PC-9 (cell line): ENCODE measurements around the gene TNFRSF4. TPM values are rescaled to one million over a fixed set of nuclear protein-coding genes. Genes with fewer than 3 reads are reported as not detected.

Experiments used
- BruUV-seq: library from RNA; stranded (reverse); fragments of 400-500 nt; replicated peaks from 2 replicates; lab custom pipeline; 2021; lab: Mats Ljungman, UMichigan
- CTCF ChIA-PET: fragments of 300-600 bp; sonication (Branson Sonifier 250); formaldehyde crosslinking; loops from one replicate; lab custom pipeline; 2022; ENCODE audit warnings: antibody characterized with exemption; lab: Charles Lee
- POLR2A ChIA-PET: fragments of 300-600 bp; sonication (Branson Sonifier 250); formaldehyde crosslinking; loops from one replicate; lab custom pipeline; 2022; ENCODE audit warnings: antibody characterized with exemption; ENCODE audit not compliant: unreplicated experiment; lab: Charles Lee
- DNase-seq, 2 experiments: peaks; one replicate each; pipeline versions ENCODE4 v3.0.0 to v3.0.0-alpha.2; 2015 to 2022; ENCODE audit warnings: mixed read lengths in 1 of 2
- H2AFZ ChIP-seq: fragments of 200-600 bp; sonication (generic); 2 replicates; pipeline ENCODE4 v1.8.1; 2017; ENCODE audit warnings: antibody characterized with exemption
- H3F3A ChIP-seq: fragments of 200-600 bp; sonication (generic); 2 replicates; pipeline ENCODE4 v1.8.1; 2017; ENCODE audit warnings: antibody characterized with exemption, mild to moderate bottlenecking, low read depth; ENCODE audit not compliant: insufficient read depth
- H3K27ac ChIP-seq: fragments of 200-600 bp; sonication (generic); 2 replicates; pipeline ENCODE4 v1.6.1; 2016; ENCODE audit warnings: mixed run types
- H3K27me3 ChIP-seq: fragments of 200-600 bp; sonication (generic); 2 replicates; pipeline ENCODE4 v1.6.1; 2016; ENCODE audit warnings: low read depth, mixed run types; ENCODE audit not compliant: insufficient read depth
- H3K36me3 ChIP-seq: fragments of 200-600 bp; sonication (generic); 2 replicates; pipeline ENCODE4 v1.6.1; 2016; ENCODE audit warnings: low read depth, mixed run types
- H3K4me1 ChIP-seq: fragments of 200-600 bp; sonication (generic); replicated peaks from 2 replicates; pipeline ENCODE4 v1.6.1; 2016; ENCODE audit warnings: mixed run types; ENCODE audit not compliant: insufficient read depth
- H3K4me2 ChIP-seq: fragments of 200-600 bp; sonication (generic); 2 replicates; pipeline ENCODE4 v1.6.1; 2017; ENCODE audit warnings: mixed run types
- H3K4me3 ChIP-seq: fragments of 200-600 bp; sonication (generic); 2 replicates; pipeline ENCODE4 v1.6.1; 2016; ENCODE audit warnings: mixed run types
- H3K79me2 ChIP-seq: fragments of 200-600 bp; sonication (generic); 2 replicates; pipeline ENCODE4 v1.6.1; 2017; ENCODE audit warnings: low read depth, mixed run types
- H3K9me2 ChIP-seq: fragments of 200-600 bp; sonication (generic); 2 replicates; pipeline ENCODE4 v1.8.1; 2017; ENCODE audit warnings: mild to moderate bottlenecking; ENCODE audit not compliant: insufficient read depth
- H3K9me3 ChIP-seq: fragments of 200-600 bp; sonication (generic); 2 replicates; pipeline ENCODE4 v1.8.1; 2016; ENCODE audit warnings: low read depth; ENCODE audit not compliant: insufficient read depth
- H4K20me1 ChIP-seq: fragments of 200-600 bp; sonication (generic); 2 replicates; pipeline ENCODE4 v1.8.1; 2017; ENCODE audit not compliant: insufficient read depth
- EZH2 ChIP-seq: fragments of 200-600 bp; sonication (generic); IDR thresholded peaks from 2 replicates; pipeline ENCODE4 v1.8.0; 2017; ENCODE audit warnings: antibody characterized with exemption, low read depth
- intact Hi-C: fragments of 100-400 bp; cut with micrococcal nuclease; formaldehyde crosslinking; loops from one replicate; pipeline ENCODE4 v1.10.0; 2022; ENCODE audit not compliant: unreplicated experiment
- total RNA-seq: library from RNA; stranded (reverse); gene quantifications from 2 replicates; pipeline ENCODE4 v1.2.3, GENCODE V29; 2021
- TF ChIP-seq, protein P1 (sequence below): fragments of 200-600 bp; sonication (generic); conservative IDR thresholded peaks from 2 replicates; pipeline ENCODE4 v1.6.1; 2017; ENCODE audit warnings: mixed run types, antibody characterized with exemption, mild to moderate bottlenecking, moderate library complexity

TNFRSF4 gene
- total RNA-seq, 1 experiment from 2014 or later = 0.20 TPM

DNA sequence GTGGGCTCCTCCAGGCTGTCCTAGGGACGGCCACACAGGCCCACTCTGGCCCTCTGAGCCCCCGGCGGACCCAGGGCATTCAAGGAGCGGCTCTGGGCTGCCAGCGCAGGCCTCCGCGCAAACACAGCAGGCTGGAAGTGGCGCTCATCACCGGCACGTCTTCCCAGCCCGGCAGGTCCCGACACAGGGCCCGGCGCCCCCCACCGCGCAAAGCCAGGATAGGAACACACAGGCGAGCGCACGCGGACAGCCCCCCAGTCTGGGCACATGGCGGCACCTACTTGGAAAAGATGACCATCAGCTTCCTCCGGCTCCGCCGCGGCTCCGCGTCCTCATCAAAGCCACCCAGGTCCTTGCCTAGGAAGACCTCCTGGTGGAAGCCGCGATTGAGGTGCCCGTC lies 14.2 kb upstream of the TNFRSF4 start:
- Histone ChIP-seq H3K4me2 (no peak overlapping the region), H3F3A (peaks cover 5% of the 10 kb centered on the region; the same call in 1 of the 2 replicates), H3K9me3 (no peaks in the 10 kb centered on the region), H2AFZ (no peak overlapping the region), H3K27ac (no peak overlapping the region), H3K36me3 (no peaks in the 10 kb centered on the region; the same call in 1 of the 2 replicates), H3K27me3 (no peaks in the 10 kb centered on the region), H3K79me2 (peaks cover 60% of the 10 kb centered on the region), H4K20me1 (peaks cover 30% of the 10 kb centered on the region), H3K4me3 (no peak overlapping the region), H3K9me2 (no peaks in the 10 kb centered on the region), H3K4me1 (peaks cover 16% of the 10 kb centered on the region)
- TF ChIP-seq, protein P1, sequence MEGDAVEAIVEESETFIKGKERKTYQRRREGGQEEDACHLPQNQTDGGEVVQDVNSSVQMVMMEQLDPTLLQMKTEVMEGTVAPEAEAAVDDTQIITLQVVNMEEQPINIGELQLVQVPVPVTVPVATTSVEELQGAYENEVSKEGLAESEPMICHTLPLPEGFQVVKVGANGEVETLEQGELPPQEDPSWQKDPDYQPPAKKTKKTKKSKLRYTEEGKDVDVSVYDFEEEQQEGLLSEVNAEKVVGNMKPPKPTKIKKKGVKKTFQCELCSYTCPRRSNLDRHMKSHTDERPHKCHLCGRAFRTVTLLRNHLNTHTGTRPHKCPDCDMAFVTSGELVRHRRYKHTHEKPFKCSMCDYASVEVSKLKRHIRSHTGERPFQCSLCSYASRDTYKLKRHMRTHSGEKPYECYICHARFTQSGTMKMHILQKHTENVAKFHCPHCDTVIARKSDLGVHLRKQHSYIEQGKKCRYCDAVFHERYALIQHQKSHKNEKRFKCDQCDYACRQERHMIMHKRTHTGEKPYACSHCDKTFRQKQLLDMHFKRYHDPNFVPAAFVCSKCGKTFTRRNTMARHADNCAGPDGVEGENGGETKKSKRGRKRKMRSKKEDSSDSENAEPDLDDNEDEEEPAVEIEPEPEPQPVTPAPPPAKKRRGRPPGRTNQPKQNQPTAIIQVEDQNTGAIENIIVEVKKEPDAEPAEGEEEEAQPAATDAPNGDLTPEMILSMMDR = no peak
- TF ChIP-seq EZH2 = no peak
- no peak for DNase-seq
- BruUV-seq = no TSS peak
- intact Hi-C loops = no loop called here
- CTCF ChIA-PET = no interaction called here
- POLR2A ChIA-PET = no interaction called here

DNA sequence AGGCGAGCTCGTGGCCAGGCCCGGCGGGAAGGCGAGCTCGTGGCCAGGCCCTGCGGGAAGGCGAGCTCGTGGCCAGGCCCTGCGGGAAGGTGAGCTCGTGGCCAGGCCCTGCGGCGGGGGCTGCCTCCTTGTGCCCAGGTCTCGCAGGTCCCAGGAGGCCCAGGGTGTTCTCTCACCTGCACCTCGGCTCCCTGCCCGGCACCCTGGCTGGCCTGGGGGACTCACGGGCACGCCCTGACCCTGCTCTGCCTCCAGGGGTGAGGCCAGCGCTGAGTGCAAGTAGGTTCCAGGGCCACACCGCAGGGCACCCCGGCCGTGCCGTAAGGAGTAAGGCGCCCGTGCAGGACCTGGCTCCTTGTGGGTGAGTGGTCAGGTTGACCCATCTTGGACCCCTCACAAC lies 13.4 kb upstream of the TNFRSF4 start:
- Histone ChIP-seq H3K4me1 (peaks cover 11% of the 10 kb centered on the region), H3F3A (peaks cover 5% of the 10 kb centered on the region; the same call in 1 of the 2 replicates), H3K9me2 (no peaks in the 10 kb centered on the region), H2AFZ (no peak overlapping the region), H3K9me3 (no peaks in the 10 kb centered on the region), H3K79me2 (peaks cover 55% of the 10 kb centered on the region), H3K36me3 (no peaks in the 10 kb centered on the region; the same call in 1 of the 2 replicates), H4K20me1 (peaks cover 30% of the 10 kb centered on the region), H3K4me3 (no peak overlapping the region), H3K27me3 (no peaks in the 10 kb centered on the region), H3K27ac (no peak overlapping the region), H3K4me2 (no peak overlapping the region)
- BruUV-seq = no TSS peak
- intact Hi-C loops = no loop called here
- TF ChIP-seq EZH2 = no peak
- TF ChIP-seq, protein P1 = no peak
- ChIA-PET POLR2A (no interaction called here), CTCF (no interaction called here)
- no peak for DNase-seq

DNA sequence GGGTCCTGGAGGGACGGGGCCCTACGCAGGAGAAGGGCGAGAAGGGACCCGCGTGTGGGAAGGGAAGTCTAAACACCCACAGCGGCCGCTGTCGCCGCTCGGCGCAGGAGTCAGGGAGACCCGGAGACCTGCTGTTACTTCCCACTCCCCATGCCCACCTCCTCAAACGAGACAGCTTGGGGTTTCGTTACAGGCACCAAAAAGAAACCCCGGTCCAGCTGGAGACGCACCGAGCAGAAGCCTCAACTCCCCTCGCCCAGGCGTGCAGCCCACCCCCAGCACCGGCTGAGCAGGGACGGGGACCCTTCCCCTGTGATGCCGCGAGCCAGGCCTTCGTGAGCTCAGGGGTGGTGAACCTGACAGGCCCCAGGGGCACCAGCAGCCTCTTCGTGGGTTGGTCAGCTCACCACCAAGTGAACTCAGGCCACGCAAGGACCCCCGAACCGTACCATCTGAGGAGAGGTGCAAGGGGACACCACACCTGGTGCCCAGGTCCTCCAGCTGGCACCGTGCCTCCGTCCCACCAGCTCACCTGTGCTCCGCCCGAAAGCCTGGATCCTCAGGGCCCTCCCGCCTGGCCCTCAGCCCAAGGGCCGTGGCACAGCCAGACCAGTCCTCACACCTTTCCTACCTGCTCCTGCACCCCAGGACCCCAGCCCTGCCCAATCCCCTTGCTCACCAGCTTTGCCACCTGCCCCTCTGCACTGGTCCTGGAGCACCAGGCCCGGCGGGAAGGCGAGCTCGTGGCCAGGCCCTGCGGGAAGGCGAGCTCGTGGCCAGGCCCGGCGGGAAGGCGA lies 12.8 kb upstream of the TNFRSF4 start:
- peaks cover 55% of the 10 kb centered on the region for H3K79me2 ChIP-seq
- no peak overlapping the region for H3K4me3 ChIP-seq
- TF ChIP-seq, protein P1 = no peak
- TF ChIP-seq EZH2 = no peak
- no peaks in the 10 kb centered on the region for H3K9me2 ChIP-seq
- BruUV-seq = no TSS peak
- no peak overlapping the region for H2AFZ ChIP-seq
- intact Hi-C loops = no loop called here
- peaks cover 30% of the 10 kb centered on the region for H4K20me1 ChIP-seq
- ChIA-PET CTCF (no interaction called here), POLR2A (no interaction called here)
- no peaks in the 10 kb centered on the region; the same call in 1 of the 2 replicates for H3K36me3 ChIP-seq
- no peak for DNase-seq
- no peaks in the 10 kb centered on the region for H3K9me3 ChIP-seq
- no peak overlapping the region for H3K4me2 ChIP-seq
- H3F3A ChIP-seq = peaks cover 5% of the 10 kb centered on the region; the same call in 1 of the 2 replicates
- H3K27me3 ChIP-seq = no peaks in the 10 kb centered on the region
- H3K27ac ChIP-seq = no peak overlapping the region
- H3K4me1 ChIP-seq = peaks cover 11% of the 10 kb centered on the region
